ENCODE measurements around the gene FAM193B. TPM values are rescaled to one million over a fixed set of nuclear protein-coding genes. Genes with fewer than 3 reads are reported as not detected.

Gene FAM193B
- total RNA-seq, 1 donor from 2014 or later, result 79.1 TPM

DNA sequence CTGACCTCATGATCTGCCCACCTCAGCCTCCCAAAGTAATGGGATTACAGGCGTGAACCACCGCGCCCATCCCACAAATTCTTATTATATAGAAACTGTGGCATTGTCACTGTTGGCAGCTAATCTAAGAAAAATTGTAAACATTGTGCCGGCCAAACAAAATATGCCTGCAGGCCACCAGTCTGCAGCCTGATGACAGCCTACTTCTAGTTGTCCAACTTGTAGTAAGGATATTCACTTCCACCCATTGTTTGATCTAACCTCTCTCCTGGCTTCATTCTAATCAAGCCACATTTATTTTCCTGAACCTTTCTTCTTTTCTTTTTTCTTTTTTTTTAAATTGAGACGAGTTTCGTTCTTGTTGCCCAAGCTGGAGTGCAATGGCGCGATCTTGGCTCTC, 24.0 kb upstream of the FAM193B start:
- Mint-ChIP-seq H3K4me1 (ENCODE audit: low read depth) (no peaks in the 10 kb centered on the region), H3K9me3 (ENCODE audit: low read depth) (peaks cover 3% of the 10 kb centered on the region), H3K4me3 (ENCODE audit: unreplicated experiment) (no peak overlapping the region), H3K36me3 (ENCODE audit: low read depth) (no peaks in the 10 kb centered on the region), H3K27ac (ENCODE audit: unreplicated experiment) (no peak overlapping the region), H3K27me3 (ENCODE audit: low read depth) (peaks cover 12% of the 10 kb centered on the region)
- TF ChIP-seq, protein P1, sequence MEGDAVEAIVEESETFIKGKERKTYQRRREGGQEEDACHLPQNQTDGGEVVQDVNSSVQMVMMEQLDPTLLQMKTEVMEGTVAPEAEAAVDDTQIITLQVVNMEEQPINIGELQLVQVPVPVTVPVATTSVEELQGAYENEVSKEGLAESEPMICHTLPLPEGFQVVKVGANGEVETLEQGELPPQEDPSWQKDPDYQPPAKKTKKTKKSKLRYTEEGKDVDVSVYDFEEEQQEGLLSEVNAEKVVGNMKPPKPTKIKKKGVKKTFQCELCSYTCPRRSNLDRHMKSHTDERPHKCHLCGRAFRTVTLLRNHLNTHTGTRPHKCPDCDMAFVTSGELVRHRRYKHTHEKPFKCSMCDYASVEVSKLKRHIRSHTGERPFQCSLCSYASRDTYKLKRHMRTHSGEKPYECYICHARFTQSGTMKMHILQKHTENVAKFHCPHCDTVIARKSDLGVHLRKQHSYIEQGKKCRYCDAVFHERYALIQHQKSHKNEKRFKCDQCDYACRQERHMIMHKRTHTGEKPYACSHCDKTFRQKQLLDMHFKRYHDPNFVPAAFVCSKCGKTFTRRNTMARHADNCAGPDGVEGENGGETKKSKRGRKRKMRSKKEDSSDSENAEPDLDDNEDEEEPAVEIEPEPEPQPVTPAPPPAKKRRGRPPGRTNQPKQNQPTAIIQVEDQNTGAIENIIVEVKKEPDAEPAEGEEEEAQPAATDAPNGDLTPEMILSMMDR (IDR thresholded peaks at IDR 0.05), result no peak
- DNase-seq (ENCODE audit: low spot score), result no peak

DNA sequence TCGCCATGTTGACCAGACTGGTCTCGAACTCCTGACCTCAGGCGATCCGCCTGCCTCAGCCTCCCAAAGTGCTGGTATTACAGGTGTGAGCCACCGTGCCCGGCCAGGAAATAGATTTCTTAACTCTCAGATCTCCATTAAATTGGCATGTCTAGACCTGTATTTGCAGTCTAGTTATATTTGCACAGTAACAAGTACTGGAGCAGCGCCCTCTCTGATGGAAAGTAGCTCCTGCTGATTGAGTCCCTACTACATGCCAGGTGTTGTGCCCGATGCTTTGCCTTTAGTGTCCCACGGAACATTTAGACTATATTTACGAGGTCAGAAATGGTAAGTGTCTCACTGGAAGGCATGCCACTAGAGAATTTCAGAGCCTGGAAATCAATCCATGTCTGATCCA, 21.8 kb upstream of the FAM193B start:
- TF ChIP-seq, protein P1 (IDR thresholded peaks at IDR 0.05), result peak; percentile 11
- H3K27ac Mint-ChIP-seq (ENCODE audit: unreplicated experiment), result no peak overlapping the region
- H3K36me3 Mint-ChIP-seq (ENCODE audit: low read depth), result no peaks in the 10 kb centered on the region
- H3K4me3 Mint-ChIP-seq (ENCODE audit: unreplicated experiment), result no peak overlapping the region
- no peak for DNase-seq (ENCODE audit: low spot score)
- H3K27me3 Mint-ChIP-seq (ENCODE audit: low read depth), result peaks cover 12% of the 10 kb centered on the region
- H3K4me1 Mint-ChIP-seq (ENCODE audit: low read depth), result no peaks in the 10 kb centered on the region
- H3K9me3 Mint-ChIP-seq (ENCODE audit: low read depth), result peaks cover 3% of the 10 kb centered on the region

DNA sequence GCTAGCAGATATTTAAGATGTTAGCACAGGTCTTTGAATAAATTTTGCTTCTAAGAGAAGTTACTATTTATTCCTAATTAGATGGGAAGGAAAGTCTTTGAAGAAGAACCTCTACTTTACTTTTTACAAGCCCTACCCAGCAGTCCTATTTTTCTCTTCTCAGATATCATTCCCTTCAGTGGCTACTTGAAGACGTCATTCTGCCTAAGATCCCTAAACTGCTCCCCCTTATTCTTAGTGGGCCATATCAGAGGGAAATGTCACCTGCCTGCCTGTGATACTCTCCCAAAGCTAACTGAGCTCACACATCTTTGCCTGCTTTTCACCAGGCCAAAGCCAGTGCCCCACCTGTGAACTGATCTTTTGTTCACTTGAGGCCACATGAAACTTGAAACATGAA, 21.1 kb upstream of the FAM193B start:
- TF ChIP-seq, protein P1 (IDR thresholded peaks at IDR 0.05), result no peak
- Mint-ChIP-seq H3K27me3 (ENCODE audit: low read depth) (peaks cover 12% of the 10 kb centered on the region), H3K36me3 (ENCODE audit: low read depth) (no peaks in the 10 kb centered on the region), H3K27ac (ENCODE audit: unreplicated experiment) (no peak overlapping the region), H3K9me3 (ENCODE audit: low read depth) (peaks cover 3% of the 10 kb centered on the region), H3K4me3 (ENCODE audit: unreplicated experiment) (no peak overlapping the region), H3K4me1 (ENCODE audit: low read depth) (no peaks in the 10 kb centered on the region)
- DNase-seq (ENCODE audit: low spot score), result no peak

DNA sequence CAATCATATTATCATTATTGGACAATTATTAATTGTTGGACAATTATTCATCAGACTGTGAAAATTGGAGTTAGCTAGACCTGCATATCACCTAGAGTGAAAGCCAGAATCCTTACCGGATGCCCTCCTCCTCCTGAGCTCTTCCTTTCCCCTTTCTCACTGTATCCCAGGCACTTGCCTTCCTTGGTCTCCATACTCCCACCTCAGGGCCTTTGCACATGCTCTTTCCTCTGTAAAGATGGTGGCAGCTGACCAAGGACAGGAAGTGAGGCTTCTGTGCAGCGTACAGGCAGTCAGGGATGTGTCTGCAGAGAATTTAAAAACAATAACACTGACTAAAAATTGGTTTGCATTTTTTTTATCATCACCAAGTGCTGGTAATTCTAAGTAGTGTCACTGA, 15.5 kb upstream of the FAM193B start:
- TF ChIP-seq, protein P1 (IDR thresholded peaks at IDR 0.05), result no peak
- DNase-seq (ENCODE audit: low spot score), result no peak
- H3K36me3 Mint-ChIP-seq (ENCODE audit: low read depth), result no peaks in the 10 kb centered on the region
- H3K27me3 Mint-ChIP-seq (ENCODE audit: low read depth), result peaks cover 19% of the 10 kb centered on the region
- no peak overlapping the region for H3K4me3 Mint-ChIP-seq (ENCODE audit: unreplicated experiment)
- H3K4me1 Mint-ChIP-seq (ENCODE audit: low read depth), result no peaks in the 10 kb centered on the region
- no peak overlapping the region for H3K27ac Mint-ChIP-seq (ENCODE audit: unreplicated experiment)
- H3K9me3 Mint-ChIP-seq (ENCODE audit: low read depth), result no peaks in the 10 kb centered on the region

DNA sequence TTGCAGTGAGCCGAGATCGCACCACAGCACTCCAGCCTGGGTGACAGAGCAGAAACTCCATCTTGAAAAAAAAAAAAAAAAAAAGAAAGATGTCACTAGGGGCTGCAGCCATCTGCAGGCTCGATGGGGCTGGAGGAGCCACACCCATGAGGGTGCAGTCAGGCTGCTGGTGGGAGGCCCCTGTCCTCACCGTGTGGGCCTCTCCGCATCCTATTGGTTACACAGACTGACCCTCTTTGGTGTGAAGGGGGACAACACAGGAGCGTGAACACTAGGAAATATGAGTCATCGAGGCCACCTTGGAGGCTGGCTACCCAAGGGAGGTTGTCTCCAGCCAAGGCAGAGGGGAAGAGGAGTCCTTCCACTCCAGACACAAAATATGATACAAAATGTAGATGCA, 14.0 kb upstream of the FAM193B start:
- no peak overlapping the region for H3K27ac Mint-ChIP-seq (ENCODE audit: unreplicated experiment)
- H3K9me3 Mint-ChIP-seq (ENCODE audit: low read depth), result no peaks in the 10 kb centered on the region
- no peaks in the 10 kb centered on the region for H3K4me1 Mint-ChIP-seq (ENCODE audit: low read depth)
- no peak overlapping the region for H3K4me3 Mint-ChIP-seq (ENCODE audit: unreplicated experiment)
- DNase-seq (ENCODE audit: low spot score), result no peak
- TF ChIP-seq, protein P1 (IDR thresholded peaks at IDR 0.05), result no peak
- H3K27me3 Mint-ChIP-seq (ENCODE audit: low read depth), result peaks cover 15% of the 10 kb centered on the region
- H3K36me3 Mint-ChIP-seq (ENCODE audit: low read depth), result no peaks in the 10 kb centered on the region
